GM19463 (cell line): ENCODE data around the gene RARA.

ENCODE experiments used
- ATAC-seq: cut with Tn5 transposase; IDR thresholded peaks from one replicate; pipeline ENCODE4 v1.9.1; 2021; ENCODE audit warnings: mild to moderate bottlenecking, moderate library complexity; ENCODE audit not compliant: unreplicated experiment

The RARA gene

GRCh38 chr17:40309031-40309948 lies at the start of gene RARA:
RARA (plus strand) TSS chr17:40309180; CDS start chr17:40331219, 22,039 bp downstream.
- ATAC-seq = no peak

GRCh38 chr17:40259505-40259904 lies 49.5 kb upstream of the RARA start:
- ATAC-seq = no peak

DNA sequence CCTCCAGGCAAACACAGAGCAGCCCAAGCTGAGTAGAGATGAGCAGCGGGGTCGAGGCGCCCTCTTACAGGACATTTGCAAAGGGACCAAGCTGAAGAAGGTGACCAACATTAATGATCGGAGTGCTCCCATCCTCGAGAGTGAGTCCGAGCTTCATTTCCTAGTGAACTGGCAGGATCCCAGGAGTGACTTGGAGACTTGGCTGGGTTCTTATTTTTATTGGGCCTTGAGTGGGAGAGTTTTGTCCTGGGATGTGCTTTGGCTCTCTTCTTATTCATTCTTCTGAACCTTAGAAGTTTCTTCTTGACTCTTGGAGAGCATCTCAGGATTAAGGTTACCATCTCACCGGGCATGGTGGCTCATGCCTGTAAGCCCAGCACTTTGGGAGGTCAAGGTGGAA lies 48.5 kb upstream of the RARA start:
- no peak for ATAC-seq

GRCh38 chr17:40264458-40265185 lies 44.4 kb upstream of the RARA start:
- no peak for ATAC-seq

GRCh38 chr17:40265337-40265736 lies 43.6 kb upstream of the RARA start:
- no peak for ATAC-seq

GRCh38 chr17:40266882-40267281 lies 42.1 kb upstream of the RARA start:
- ATAC-seq = no peak

- no peak for ATAC-seq
Measured at GRCh38 chr17:40268141-40268712, 40.8 kb upstream of the RARA start.

- no peak for ATAC-seq
Measured at GRCh38 chr17:40278414-40278813, 30.6 kb upstream of the RARA start.

GRCh38 chr17:40279402-40279801 lies 29.6 kb upstream of the RARA start:
- no peak for ATAC-seq

DNA sequence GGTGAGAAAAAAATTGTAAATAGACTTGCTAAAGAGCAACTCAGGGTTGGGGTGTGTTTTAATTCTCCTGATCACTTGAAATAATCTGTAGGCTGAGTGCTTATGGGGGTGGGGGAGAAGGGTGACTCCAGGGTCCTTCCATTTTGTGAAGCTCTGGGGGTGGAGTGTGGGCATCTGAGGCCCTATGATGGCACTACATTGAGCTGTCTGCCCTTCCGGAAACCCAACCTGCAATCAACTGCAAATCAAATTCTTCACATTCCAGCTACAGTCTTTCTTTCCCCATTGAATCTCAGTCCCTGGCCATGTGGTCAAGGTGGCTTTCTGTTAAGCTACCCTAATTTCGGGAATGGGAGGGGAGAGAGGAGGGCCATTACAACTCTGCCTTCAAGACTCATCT lies 27.3 kb upstream of the RARA start:
- no peak for ATAC-seq

DNA sequence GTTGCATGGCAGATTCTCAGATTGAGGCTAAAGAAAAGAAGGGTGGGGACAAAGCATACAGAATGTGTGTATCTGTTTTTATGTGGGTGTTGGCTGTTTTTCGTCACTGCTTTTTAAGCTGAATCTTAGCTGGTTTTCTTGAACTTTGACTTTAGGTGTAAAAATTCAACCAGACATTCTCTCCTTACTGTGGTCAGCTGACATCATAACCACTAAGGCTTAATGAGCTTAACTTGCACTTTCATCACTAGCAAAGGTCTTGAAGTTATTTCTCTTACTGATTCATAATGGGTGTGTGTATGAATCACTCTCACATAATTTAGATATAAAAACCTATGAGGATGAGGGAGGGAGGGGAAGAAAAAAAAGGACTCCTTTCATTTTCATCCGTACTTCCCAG lies 25.3 kb upstream of the RARA start:
- no peak for ATAC-seq

- ATAC-seq = no peak
Measured at GRCh38 chr17:40284085-40284713, 24.8 kb upstream of the RARA start.

DNA sequence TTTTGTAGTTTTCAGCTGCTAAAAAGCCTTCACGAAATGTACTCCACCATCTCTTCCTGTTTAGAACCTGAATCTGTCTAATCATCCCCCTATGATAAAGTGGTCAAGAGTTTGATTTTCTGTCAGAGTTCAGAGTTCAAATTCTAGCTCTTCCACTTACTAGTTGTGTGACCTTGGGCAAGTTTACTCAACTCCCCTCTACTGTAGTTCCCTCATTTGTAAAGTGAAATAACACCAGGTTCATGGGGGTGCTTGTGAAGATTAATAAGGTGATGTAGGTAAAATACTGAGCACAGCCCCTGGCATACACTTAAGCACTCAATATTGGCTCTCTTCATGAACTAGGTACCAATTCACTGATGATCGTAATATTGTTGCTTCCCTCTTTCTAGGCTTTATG lies 22.5 kb upstream of the RARA start:
- ATAC-seq = no peak

DNA sequence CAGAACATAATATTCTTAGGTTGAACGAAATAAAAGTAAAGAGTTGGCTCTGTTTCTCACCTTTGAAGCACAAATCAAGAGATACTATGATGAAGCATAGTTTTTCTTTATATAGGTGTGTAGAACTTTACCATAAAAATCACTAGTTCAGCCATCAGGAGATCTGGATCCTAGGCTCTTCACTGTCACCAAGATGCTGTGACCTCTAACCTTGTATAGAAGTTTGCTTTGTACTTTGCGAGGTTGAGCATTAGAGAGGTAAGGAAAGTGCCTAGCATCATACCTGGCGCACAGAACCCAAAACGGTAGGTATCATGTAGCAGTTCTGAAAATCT lies 21.9 kb upstream of the RARA start:
- ATAC-seq = no peak

GRCh38 chr17:40287494-40288369 lies 21.2 kb upstream of the RARA start, which contains the start of gene CDC6:
CDC6 (plus strand) TSS chr17:40287879; CDS start chr17:40289421, 1,542 bp downstream.
- peak; percentile 89 for ATAC-seq

DNA sequence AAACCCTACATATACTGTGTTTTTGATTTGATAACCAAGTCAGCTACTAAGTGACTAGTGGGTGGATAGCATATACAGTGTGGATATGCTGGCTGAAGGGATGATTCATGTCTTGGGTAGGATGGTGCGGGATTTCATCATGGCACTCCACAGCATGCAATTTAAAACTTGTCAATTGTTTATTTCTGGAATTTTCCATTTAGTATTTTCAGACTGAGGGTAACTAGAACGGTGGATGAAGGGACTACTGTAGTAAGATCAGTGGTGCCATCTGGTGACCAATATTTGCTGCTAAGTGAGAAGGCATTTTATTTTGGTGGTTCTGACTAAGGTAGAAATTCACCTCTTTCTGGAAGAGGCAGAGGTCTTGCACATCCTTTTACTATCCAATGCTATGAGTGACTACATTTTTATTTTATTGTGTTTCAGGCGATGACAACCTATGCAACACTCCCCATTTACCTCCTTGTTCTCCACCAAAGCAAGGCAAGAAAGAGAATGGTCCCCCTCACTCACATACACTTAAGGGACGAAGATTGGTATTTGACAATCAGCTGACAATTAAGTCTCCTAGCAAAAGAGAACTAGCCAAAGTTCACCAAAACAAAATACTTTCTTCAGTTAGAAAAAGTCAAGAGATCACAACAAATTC lies 18.2 kb upstream of the RARA start:
- ATAC-seq = no peak

DNA sequence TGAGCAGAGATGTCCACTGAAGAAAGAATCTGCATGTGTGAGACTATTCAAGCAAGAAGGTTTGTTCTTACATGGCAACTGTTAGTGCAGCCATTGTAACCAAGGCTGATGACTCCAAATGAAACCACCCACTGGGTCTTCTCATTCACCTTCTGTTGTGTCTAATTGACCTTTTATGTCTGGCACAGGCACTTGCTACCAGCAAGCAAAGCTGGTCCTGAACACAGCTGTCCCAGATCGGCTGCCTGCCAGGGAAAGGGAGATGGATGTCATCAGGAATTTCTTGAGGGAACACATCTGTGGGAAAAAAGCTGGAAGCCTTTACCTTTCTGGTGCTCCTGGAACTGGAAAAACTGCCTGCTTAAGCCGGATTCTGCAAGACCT lies 17.7 kb upstream of the RARA start:
- ATAC-seq = no peak

DNA sequence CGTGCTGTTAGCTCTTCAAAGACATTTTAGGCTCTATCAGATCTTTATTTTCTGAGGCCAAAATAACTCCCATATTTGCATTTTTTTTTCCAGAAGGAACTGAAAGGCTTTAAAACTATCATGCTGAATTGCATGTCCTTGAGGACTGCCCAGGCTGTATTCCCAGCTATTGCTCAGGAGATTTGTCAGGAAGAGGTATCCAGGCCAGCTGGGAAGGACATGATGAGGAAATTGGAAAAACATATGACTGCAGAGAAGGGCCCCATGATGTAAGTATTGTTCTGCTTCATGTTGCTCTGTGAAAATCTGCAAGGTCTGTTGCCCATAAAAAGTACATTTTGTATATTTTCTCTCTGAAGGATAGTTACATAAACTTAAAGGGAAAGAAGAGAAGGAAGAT lies 15.6 kb upstream of the RARA start:
- no peak for ATAC-seq

DNA sequence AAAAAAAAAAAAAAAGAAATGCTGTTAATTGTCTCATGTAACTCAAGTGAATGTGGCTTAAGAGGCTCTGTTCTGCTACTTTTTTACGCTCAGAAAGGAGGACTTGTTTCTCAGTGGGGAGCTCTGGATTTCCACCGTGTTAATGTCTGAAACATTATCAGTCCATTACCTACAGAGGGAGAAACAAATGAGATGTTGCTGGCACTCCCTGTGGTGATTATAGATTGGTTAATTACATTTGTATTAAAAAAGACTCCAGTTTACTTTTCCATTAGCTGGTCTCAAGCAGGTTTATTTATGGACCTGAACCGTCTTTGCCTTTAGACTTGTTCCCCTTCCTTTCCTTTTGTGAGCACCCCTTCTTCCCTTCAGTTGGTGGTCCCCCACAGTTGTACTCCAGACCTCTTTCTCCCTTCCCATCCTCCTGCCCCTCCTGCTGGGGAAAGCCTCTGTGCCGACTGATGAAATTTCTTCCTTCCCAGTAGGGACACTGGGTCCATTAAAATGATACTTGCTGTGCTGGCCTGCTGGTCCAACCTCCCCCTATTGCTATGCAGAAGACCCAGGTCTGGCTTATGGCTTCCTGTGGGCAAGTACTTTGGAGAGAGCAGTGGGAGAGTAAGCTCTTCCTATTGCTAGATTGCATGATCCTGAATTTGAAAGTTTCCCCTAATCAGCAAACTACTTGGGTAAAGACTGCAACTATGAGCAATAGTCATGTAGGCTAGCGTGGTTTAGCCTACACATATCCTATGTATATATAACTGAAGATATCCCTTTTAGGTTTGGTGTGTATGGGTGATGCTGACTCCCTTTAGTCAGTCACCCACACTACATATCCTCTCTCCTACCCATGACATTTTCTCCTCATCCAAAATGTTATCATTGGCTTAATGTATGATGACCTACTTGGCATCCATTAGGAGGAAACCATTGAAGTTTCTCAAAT lies 13.2 kb upstream of the RARA start:
- ATAC-seq = no peak
